KMS-11 (cell line): ENCODE measurements around the gene CILP2.

Experiments
- H2AFZ ChIP-seq: fragments of 200-600 bp; sonication (generic); 2 replicates; pipeline ENCODE4 v1.6.1; 2016; ENCODE audit warnings: antibody characterized with exemption, mixed run types, low read depth
- H3K27ac ChIP-seq: fragments of 200-600 bp; sonication (generic); 2 replicates; pipeline ENCODE4 v1.6.1; 2016; ENCODE audit warnings: mild to moderate bottlenecking, mixed run types
- H3K27me3 ChIP-seq: fragments of 200-600 bp; sonication (generic); 2 replicates; pipeline ENCODE4 v1.6.1; 2017; ENCODE audit warnings: mild to moderate bottlenecking, low read depth, mixed run types, moderate library complexity; ENCODE audit not compliant: insufficient read depth
- H3K36me3 ChIP-seq: fragments of 200-600 bp; sonication (generic); 2 replicates; pipeline ENCODE4 v1.6.1; 2017; ENCODE audit warnings: mild to moderate bottlenecking, mixed run types; ENCODE audit not compliant: insufficient read depth
- H3K4me1 ChIP-seq: fragments of 200-600 bp; sonication (generic); 2 replicates; pipeline ENCODE4 v1.6.1; 2016; ENCODE audit warnings: mild to moderate bottlenecking, low read depth, mixed run types; ENCODE audit not compliant: poor library complexity, severe bottlenecking
- H3K4me2 ChIP-seq: fragments of 200-600 bp; sonication (generic); 2 replicates; pipeline ENCODE4 v1.7.0; 2016; ENCODE audit warnings: mild to moderate bottlenecking, mixed run types
- H3K4me3 ChIP-seq: fragments of 200-600 bp; sonication (generic); IDR thresholded peaks from 2 replicates; pipeline ENCODE4 v1.6.1; 2017; ENCODE audit warnings: low read depth, low read length, mixed read lengths; ENCODE audit not compliant: insufficient read depth
- H3K79me2 ChIP-seq: fragments of 200-600 bp; sonication (generic); 2 replicates; pipeline ENCODE4 v1.6.1; 2016; ENCODE audit warnings: low read depth, mixed run types; ENCODE audit not compliant: insufficient read depth
- H3K9ac ChIP-seq: fragments of 200-600 bp; sonication (generic); 2 replicates; pipeline ENCODE4 v1.6.1; 2016; ENCODE audit warnings: mild to moderate bottlenecking, mixed run types
- H4K20me1 ChIP-seq: fragments of 200-600 bp; sonication (generic); 2 replicates; pipeline ENCODE4 v1.6.1; 2016; ENCODE audit warnings: mild to moderate bottlenecking, mixed run types; ENCODE audit not compliant: insufficient read depth
- TF ChIP-seq, protein P1 (sequence below): fragments of 200-600 bp; sonication (generic); conservative IDR thresholded peaks from 2 replicates; pipeline ENCODE4 v1.6.1; 2017; ENCODE audit warnings: low read depth, mild to moderate bottlenecking, antibody characterized with exemption, low read length, moderate library complexity, mixed read lengths

The CILP2 gene

DNA sequence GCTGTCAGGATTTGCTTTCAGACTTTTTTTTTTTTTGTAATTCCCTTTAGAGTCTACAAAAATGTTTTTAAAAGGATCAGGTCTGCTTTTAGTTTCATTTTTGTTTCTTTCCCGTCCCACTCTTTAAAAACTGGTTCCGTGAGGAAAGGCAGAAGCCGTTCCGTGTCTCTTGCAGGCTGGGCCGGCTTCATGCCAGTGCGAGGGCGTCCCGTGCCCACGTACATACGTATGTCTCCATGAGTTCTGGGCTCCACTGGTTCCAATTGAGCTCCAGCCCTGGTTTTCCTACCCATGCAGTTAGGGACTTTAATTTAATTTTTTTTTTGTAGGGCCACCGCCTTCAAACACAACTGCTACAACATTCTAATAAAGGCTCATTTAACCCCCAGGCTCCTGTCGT lies 31.5 kb upstream of the CILP2 start:
- no peak overlapping the region for H2AFZ ChIP-seq
- H4K20me1 ChIP-seq: no peaks in the 10 kb centered on the region
- 0 out of 2 replicates have a peak, but pooled peaks cover 2% of the 10 kb centered on the region for H3K36me3 ChIP-seq
- H3K27ac ChIP-seq: no peak overlapping the region
- TF ChIP-seq, protein P1, sequence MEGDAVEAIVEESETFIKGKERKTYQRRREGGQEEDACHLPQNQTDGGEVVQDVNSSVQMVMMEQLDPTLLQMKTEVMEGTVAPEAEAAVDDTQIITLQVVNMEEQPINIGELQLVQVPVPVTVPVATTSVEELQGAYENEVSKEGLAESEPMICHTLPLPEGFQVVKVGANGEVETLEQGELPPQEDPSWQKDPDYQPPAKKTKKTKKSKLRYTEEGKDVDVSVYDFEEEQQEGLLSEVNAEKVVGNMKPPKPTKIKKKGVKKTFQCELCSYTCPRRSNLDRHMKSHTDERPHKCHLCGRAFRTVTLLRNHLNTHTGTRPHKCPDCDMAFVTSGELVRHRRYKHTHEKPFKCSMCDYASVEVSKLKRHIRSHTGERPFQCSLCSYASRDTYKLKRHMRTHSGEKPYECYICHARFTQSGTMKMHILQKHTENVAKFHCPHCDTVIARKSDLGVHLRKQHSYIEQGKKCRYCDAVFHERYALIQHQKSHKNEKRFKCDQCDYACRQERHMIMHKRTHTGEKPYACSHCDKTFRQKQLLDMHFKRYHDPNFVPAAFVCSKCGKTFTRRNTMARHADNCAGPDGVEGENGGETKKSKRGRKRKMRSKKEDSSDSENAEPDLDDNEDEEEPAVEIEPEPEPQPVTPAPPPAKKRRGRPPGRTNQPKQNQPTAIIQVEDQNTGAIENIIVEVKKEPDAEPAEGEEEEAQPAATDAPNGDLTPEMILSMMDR: no peak
- H3K27me3 ChIP-seq: no peaks in the 10 kb centered on the region
- H3K4me1 ChIP-seq: no peaks in the 10 kb centered on the region
- H3K4me3 ChIP-seq: no peak overlapping the region
- no peak overlapping the region for H3K9ac ChIP-seq
- H3K79me2 ChIP-seq: no peaks in the 10 kb centered on the region
- H3K4me2 ChIP-seq: no peak overlapping the region

DNA sequence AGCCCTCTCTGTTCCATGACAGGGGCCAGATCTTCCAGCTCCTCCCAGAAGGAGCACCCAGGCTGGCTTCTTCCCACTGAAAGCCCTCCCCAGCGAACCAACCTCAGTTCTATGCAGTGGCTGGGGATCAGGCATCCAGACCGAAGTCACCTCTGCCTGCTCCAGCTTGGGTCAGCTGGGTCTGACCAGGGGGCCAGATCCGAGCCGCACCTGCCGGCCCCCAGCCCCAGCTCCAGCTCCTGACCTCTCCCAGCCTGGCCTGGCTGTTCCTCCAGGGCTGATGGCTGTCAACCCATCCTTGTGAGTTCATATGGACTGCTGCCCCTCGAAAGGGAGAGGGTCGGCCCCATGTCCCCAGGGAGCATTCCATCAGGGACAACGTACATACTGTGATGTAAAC lies 30.7 kb upstream of the CILP2 start:
- no peaks in the 10 kb centered on the region for H3K79me2 ChIP-seq
- no peak overlapping the region for H3K4me3 ChIP-seq
- no peak overlapping the region for H3K9ac ChIP-seq
- H2AFZ ChIP-seq: no peak overlapping the region
- H4K20me1 ChIP-seq: no peaks in the 10 kb centered on the region
- H3K27ac ChIP-seq: no peak overlapping the region
- no peaks in the 10 kb centered on the region for H3K4me1 ChIP-seq
- H3K36me3 ChIP-seq: 0 out of 2 replicates have a peak, but pooled peaks cover 2% of the 10 kb centered on the region
- TF ChIP-seq, protein P1: no peak
- H3K27me3 ChIP-seq: no peaks in the 10 kb centered on the region
- no peak overlapping the region for H3K4me2 ChIP-seq

DNA sequence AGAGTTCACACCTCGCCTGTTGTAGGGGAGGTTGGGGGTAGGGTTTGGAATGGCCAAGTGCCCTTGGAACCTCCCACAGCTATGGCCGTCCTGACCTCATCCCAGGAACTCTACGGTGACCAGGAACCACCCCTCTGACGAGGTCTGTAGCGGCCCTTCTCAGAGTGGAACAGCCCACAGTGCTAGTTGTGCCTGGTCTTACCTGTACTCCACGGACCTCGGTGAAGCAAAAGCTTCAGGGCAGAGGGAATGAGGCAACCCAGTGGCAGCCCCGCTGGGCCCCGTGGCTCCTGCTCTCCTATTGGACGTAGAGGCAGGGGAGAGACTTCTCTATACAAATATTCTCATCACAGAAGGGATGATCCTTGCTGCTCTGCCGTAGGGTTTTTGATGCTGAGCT lies 29.8 kb upstream of the CILP2 start:
- no peaks in the 10 kb centered on the region for H3K79me2 ChIP-seq
- no peaks in the 10 kb centered on the region for H4K20me1 ChIP-seq
- TF ChIP-seq, protein P1: no peak
- no peak overlapping the region for H3K27ac ChIP-seq
- no peak overlapping the region for H3K9ac ChIP-seq
- no peak overlapping the region for H2AFZ ChIP-seq
- no peak overlapping the region for H3K4me3 ChIP-seq
- H3K4me2 ChIP-seq: no peak overlapping the region
- H3K27me3 ChIP-seq: no peaks in the 10 kb centered on the region
- H3K36me3 ChIP-seq: no peaks in the 10 kb centered on the region
- H3K4me1 ChIP-seq: no peaks in the 10 kb centered on the region

DNA sequence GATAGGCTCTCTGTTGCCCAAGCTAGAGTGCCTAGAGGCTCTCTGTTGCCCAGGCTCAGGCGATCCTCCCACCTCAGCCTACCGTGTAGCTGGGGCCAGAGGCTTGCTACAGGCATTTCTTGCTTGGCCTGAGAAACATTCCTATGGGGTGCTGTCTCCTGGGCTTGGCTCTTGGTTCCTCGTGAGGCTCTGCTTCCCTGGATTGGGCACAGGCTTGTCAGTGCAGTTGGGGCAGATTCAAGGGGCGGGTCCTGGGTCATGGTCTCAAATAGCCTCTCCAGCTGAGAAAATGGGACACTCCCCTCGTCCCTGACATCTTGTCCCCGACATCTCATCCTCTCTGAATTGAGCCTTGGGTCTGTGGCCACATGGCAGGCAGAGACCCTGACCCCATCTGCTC lies 27.6 kb upstream of the CILP2 start:
- Histone ChIP-seq H3K9ac (no peak overlapping the region), H3K79me2 (no peaks in the 10 kb centered on the region), H3K27ac (no peak overlapping the region), H3K27me3 (no peaks in the 10 kb centered on the region), H3K4me3 (no peak overlapping the region), H2AFZ (no peak overlapping the region), H3K4me1 (no peaks in the 10 kb centered on the region), H3K36me3 (no peaks in the 10 kb centered on the region), H3K4me2 (no peak overlapping the region), H4K20me1 (no peaks in the 10 kb centered on the region)
- TF ChIP-seq, protein P1: no peak
